Central memory CD8-positive, alpha-beta T cell (primary cell): ENCODE data around the gene CNGB1.
"Not testable (repeated sequence)": the region's sequence is repeated elsewhere in the genome, so short reads cannot be mapped to it uniquely, and the experiment has no call there.

ENCODE experiments used
- ATAC-seq: fragments of 150-1000 bp; cut with Tn5 transposase; replicated peaks from 2 replicates; pipeline ENCODE4 v1.10.0; 2022; ENCODE audit warnings: mild to moderate bottlenecking, moderate FRiP score, moderate number of reproducible peaks; ENCODE audit not compliant: poor library complexity, severe bottlenecking; ENCODE audit errors: extremely low read depth
- DNase-seq, 2 donors: peaks; one replicate each; pipeline ENCODE4 v3.0.0; 2021; ENCODE audit warnings: low spot score in 2 of 2
- H3K27ac Mint-ChIP-seq: one replicate; pipeline ENCODE4 v1.8.0; 2022; ENCODE audit warnings: low read depth, mild to moderate bottlenecking, moderate library complexity, mixed read lengths
- H3K27me3 Mint-ChIP-seq: one replicate; pipeline ENCODE4 v1.8.0; 2022; ENCODE audit warnings: mixed read lengths
- H3K36me3 Mint-ChIP-seq: one replicate; pipeline ENCODE4 v1.8.0; 2022; ENCODE audit warnings: mild to moderate bottlenecking, moderate library complexity, mixed read lengths; ENCODE audit not compliant: insufficient read depth
- H3K4me1 Mint-ChIP-seq: one replicate; pipeline ENCODE4 v1.8.0; 2022; ENCODE audit warnings: mixed read lengths
- H3K4me3 Mint-ChIP-seq: one replicate; pipeline ENCODE4 v1.8.0; 2022; ENCODE audit warnings: mild to moderate bottlenecking, moderate library complexity, mixed read lengths
- H3K9me3 Mint-ChIP-seq: one replicate; pipeline ENCODE4 v1.8.0; 2022; ENCODE audit warnings: mixed read lengths

CNGB1 gene

GRCh38 chr16:57888128-57888527, 82.8 kb downstream of the CNGB1 start:
- DNase-seq: no peak
- ATAC-seq: no peak
- Mint-ChIP-seq H3K4me1 (peaks cover 7% of the 10 kb centered on the region), H3K27me3 (peaks cover 53% of the 10 kb centered on the region), H3K36me3 (no peaks in the 10 kb centered on the region), H3K27ac (no peak overlapping the region), H3K4me3 (no peak overlapping the region), H3K9me3 (no peaks in the 10 kb centered on the region)

GRCh38 chr16:57887711-57888110, 83.2 kb downstream of the CNGB1 start:
- H3K4me1 Mint-ChIP-seq: peaks cover 7% of the 10 kb centered on the region
- ATAC-seq (no peak), DNase-seq (no peak)
- no peak overlapping the region for H3K27ac Mint-ChIP-seq
- H3K27me3 Mint-ChIP-seq: peaks cover 57% of the 10 kb centered on the region
- no peaks in the 10 kb centered on the region for H3K9me3 Mint-ChIP-seq
- no peaks in the 10 kb centered on the region for H3K36me3 Mint-ChIP-seq
- no peak overlapping the region for H3K4me3 Mint-ChIP-seq

- Mint-ChIP-seq H3K4me3 (no peak overlapping the region), H3K36me3 (no peaks in the 10 kb centered on the region), H3K27me3 (peaks cover 59% of the 10 kb centered on the region), H3K9me3 (no peaks in the 10 kb centered on the region), H3K27ac (no peak overlapping the region), H3K4me1 (peaks cover 7% of the 10 kb centered on the region)
- DNase-seq: no peak
- no peak for ATAC-seq
Measured at GRCh38 chr16:57886427-57886826, 84.5 kb downstream of the CNGB1 start.

GRCh38 chr16:57884655-57885133, 86.2 kb downstream of the CNGB1 start:
- Mint-ChIP-seq H3K36me3 (no peaks in the 10 kb centered on the region), H3K9me3 (no peaks in the 10 kb centered on the region), H3K27ac (no peak overlapping the region), H3K4me1 (no peaks in the 10 kb centered on the region), H3K4me3 (no peak overlapping the region), H3K27me3 (peaks cover 59% of the 10 kb centered on the region)
- DNase-seq (no peak), ATAC-seq (no peak)

GRCh38 chr16:57883953-57884654, 86.8 kb downstream of the CNGB1 start:
- H3K36me3 Mint-ChIP-seq: no peaks in the 10 kb centered on the region
- H3K4me1 Mint-ChIP-seq: no peaks in the 10 kb centered on the region
- no peak overlapping the region for H3K27ac Mint-ChIP-seq
- no peaks in the 10 kb centered on the region for H3K9me3 Mint-ChIP-seq
- H3K27me3 Mint-ChIP-seq: peaks cover 59% of the 10 kb centered on the region
- no peak overlapping the region for H3K4me3 Mint-ChIP-seq
- DNase-seq (no peak), ATAC-seq (no peak)

- Mint-ChIP-seq H3K4me1 (no peaks in the 10 kb centered on the region), H3K4me3 (no peak overlapping the region), H3K27ac (no peak overlapping the region), H3K9me3 (no peaks in the 10 kb centered on the region), H3K27me3 (peaks cover 55% of the 10 kb centered on the region), H3K36me3 (no peaks in the 10 kb centered on the region)
- ATAC-seq (no peak), DNase-seq (no peak)
Measured at GRCh38 chr16:57883480-57883879, 87.4 kb downstream of the CNGB1 start.

GRCh38 chr16:57882792-57883191, 88.1 kb downstream of the CNGB1 start:
- Mint-ChIP-seq H3K4me1 (no peaks in the 10 kb centered on the region), H3K27me3 (peaks cover 48% of the 10 kb centered on the region), H3K4me3 (no peak overlapping the region), H3K36me3 (no peaks in the 10 kb centered on the region), H3K27ac (no peak overlapping the region), H3K9me3 (no peaks in the 10 kb centered on the region)
- ATAC-seq (no peak), DNase-seq (no peak)

- Mint-ChIP-seq H3K27ac (no peak overlapping the region), H3K27me3 (peaks cover 42% of the 10 kb centered on the region), H3K4me1 (no peaks in the 10 kb centered on the region), H3K36me3 (no peaks in the 10 kb centered on the region), H3K9me3 (no peaks in the 10 kb centered on the region), H3K4me3 (no peak overlapping the region)
- ATAC-seq: no peak
- no peak for DNase-seq
Measured at GRCh38 chr16:57882206-57882605, 88.7 kb downstream of the CNGB1 start.

- Mint-ChIP-seq H3K27me3 (peaks cover 10% of the 10 kb centered on the region), H3K9me3 (no peaks in the 10 kb centered on the region), H3K4me1 (no peaks in the 10 kb centered on the region), H3K36me3 (no peaks in the 10 kb centered on the region), H3K4me3 (no peak overlapping the region), H3K27ac (no peak overlapping the region)
- no peak for DNase-seq
- no peak for ATAC-seq
Measured at GRCh38 chr16:57878586-57878985, 92.3 kb downstream of the CNGB1 start.

- H3K27me3 Mint-ChIP-seq: peaks cover 15% of the 10 kb centered on the region
- no peaks in the 10 kb centered on the region for H3K9me3 Mint-ChIP-seq
- H3K36me3 Mint-ChIP-seq: no peaks in the 10 kb centered on the region
- H3K4me3 Mint-ChIP-seq: no peak overlapping the region
- DNase-seq (no peak), ATAC-seq (no peak)
- no peak overlapping the region for H3K27ac Mint-ChIP-seq
- H3K4me1 Mint-ChIP-seq: no peaks in the 10 kb centered on the region
Measured at GRCh38 chr16:57876210-57876609, 94.7 kb downstream of the CNGB1 start.

GRCh38 chr16:57875347-57875746, 95.6 kb downstream of the CNGB1 start:
- peaks cover 15% of the 10 kb centered on the region for H3K27me3 Mint-ChIP-seq
- ATAC-seq (no peak), DNase-seq (no peak)
- H3K4me3 Mint-ChIP-seq: no peak overlapping the region
- H3K36me3 Mint-ChIP-seq: no peaks in the 10 kb centered on the region
- peak overlapping the region; percentile 41 for H3K27ac Mint-ChIP-seq
- H3K4me1 Mint-ChIP-seq: no peaks in the 10 kb centered on the region
- H3K9me3 Mint-ChIP-seq: no peaks in the 10 kb centered on the region

GRCh38 chr16:57873218-57873617, 97.7 kb downstream of the CNGB1 start:
- no peak for ATAC-seq
- H3K4me1 Mint-ChIP-seq: no peaks in the 10 kb centered on the region
- no peaks in the 10 kb centered on the region for H3K36me3 Mint-ChIP-seq
- H3K4me3 Mint-ChIP-seq: no peak overlapping the region
- no peaks in the 10 kb centered on the region for H3K9me3 Mint-ChIP-seq
- no peak overlapping the region for H3K27ac Mint-ChIP-seq
- peaks cover 22% of the 10 kb centered on the region for H3K27me3 Mint-ChIP-seq
- no peak for DNase-seq

GRCh38 chr16:57872764-57873163, 98.2 kb downstream of the CNGB1 start:
- peaks cover 22% of the 10 kb centered on the region for H3K27me3 Mint-ChIP-seq
- ATAC-seq, H3K4me3 Mint-ChIP-seq, H3K9me3 Mint-ChIP-seq, DNase-seq, H3K27ac Mint-ChIP-seq, H3K4me1 Mint-ChIP-seq, H3K36me3 Mint-ChIP-seq: not testable (repeated sequence)
